SK-N-SH treated with all-trans-retinoic acid at 6 μM for 48 hours (cell line): ENCODE measurements around the gene NUP98.

ENCODE experiments used
- CREB5 ChIP-seq: fragments of 250-450 bp; sonication (Bioruptor Pico); IDR thresholded peaks from 2 replicates; pipeline ENCODE4 v1.5.1; 2020; ENCODE audit warnings: low read depth, mild to moderate bottlenecking, moderate library complexity
- CSDC2 ChIP-seq: fragments of 250-450 bp; sonication (Bioruptor Pico); IDR thresholded peaks from 2 replicates; pipeline ENCODE4 v1.5.0; 2020; ENCODE audit warnings: mild to moderate bottlenecking, moderate library complexity
- ESRRG ChIP-seq: fragments of 250-450 bp; sonication (Bioruptor Pico); IDR thresholded peaks from 2 replicates; pipeline ENCODE4 v1.6.1; 2021; ENCODE audit warnings: mild to moderate bottlenecking
- PATZ1 ChIP-seq: fragments of 250-450 bp; sonication (Bioruptor Pico); IDR thresholded peaks from 2 replicates; pipeline ENCODE4 v1.8.0; 2020; ENCODE audit warnings: mild to moderate bottlenecking, moderate library complexity, borderline replicate concordance
- SNAI2 ChIP-seq: fragments of 250-450 bp; sonication (Bioruptor Pico); IDR thresholded peaks from 2 replicates; pipeline ENCODE4 v1.5.0; 2020; ENCODE audit warnings: mild to moderate bottlenecking, moderate library complexity
- TCF4 ChIP-seq: fragments of 250-450 bp; sonication (Bioruptor Pico); IDR thresholded peaks from 2 replicates; pipeline ENCODE4 v1.8.0; 2021; ENCODE audit warnings: mild to moderate bottlenecking, moderate library complexity, borderline replicate concordance
- ZC3H10 ChIP-seq: fragments of 250-450 bp; sonication (Bioruptor Pico); IDR thresholded peaks from 2 replicates; pipeline ENCODE4 v1.5.1; 2021; ENCODE audit warnings: mild to moderate bottlenecking, moderate library complexity
- ZFP3 ChIP-seq: fragments of 250-450 bp; sonication (Bioruptor Pico); IDR thresholded peaks from 2 replicates; pipeline ENCODE4 v1.5.0; 2020; ENCODE audit warnings: mild to moderate bottlenecking, moderate library complexity
- ZFP30 ChIP-seq: fragments of 450-650 bp; formaldehyde crosslinking; IDR thresholded peaks from 2 replicates; pipeline ENCODE4 v1.5.0; 2022; ENCODE audit warnings: mild to moderate bottlenecking, moderate library complexity
- ZNF70 ChIP-seq: fragments of 450-650 bp; formaldehyde crosslinking; IDR thresholded peaks from 2 replicates; pipeline ENCODE4 v1.5.0; 2020; ENCODE audit warnings: mild to moderate bottlenecking, moderate library complexity

GRCh38 chr11:3807909-3808860 is 10.8 kb upstream of the NUP98 start, which contains the start of gene PGAP2:
- TF ChIP-seq PATZ1 (no peak), CSDC2 (no peak), TCF4 (CRISPR knock-in tag) (no peak), CREB5 (CRISPR knock-in tag) (no peak), ZFP3 (no peak), ESRRG (CRISPR knock-in tag) (no peak), SNAI2 (CRISPR knock-in tag) (no peak), ZC3H10 (CRISPR knock-in tag) (no peak), ZNF70 (CRISPR knock-in tag) (no peak), ZFP30 (CRISPR knock-in tag) (no peak)
